Measurements from ENCODE around the gene PACSIN1. TPM values are rescaled to one million over a fixed set of nuclear protein-coding genes. Genes with fewer than 3 reads are reported as not detected.
A peak's percentile ranks its signal among the peaks of the same experiment; 100 is the strongest.
"Not testable (repeated sequence)": the region's sequence is repeated elsewhere in the genome, so short reads cannot be mapped to it uniquely, and the experiment has no call there.

Gene PACSIN1
- total RNA-seq, 5 donors from 2014 or later (not counting 1 experiment from before 2014, with no cell fraction given), result 0.86 to 3.2 (median 2.4) TPM

GRCh38 chr6:34485321-34486060 is 19.6 kb downstream of the PACSIN1 start:
- Mint-ChIP-seq H3K4me1 (peaks cover 29 to 39% (median 30%) of the 10 kb centered on the region in 3 donors), H3K9me3 (no peaks in the 10 kb centered on the region), H3K27ac (peak overlapping the region; percentile 83 to 86), H3K36me3 (no peaks in the 10 kb centered on the region), H3K27me3 (no peaks in the 10 kb centered on the region), H3K4me3 (peak overlapping the region; percentile 13 to 69 (median 40))
- peak overlapping the region; percentile 54 for H3K27ac ChIP-seq (ENCODE audit: low read length)
- no peaks in the 10 kb centered on the region for H3K36me3 ChIP-seq (ENCODE audit: control insufficient read depth in 2 of 2, extremely low read depth in 1 of 2, insufficient read depth in 1 of 2, low read length in 1 of 2)
- no peaks in the 10 kb centered on the region for H3K9me3 ChIP-seq
- ChIA-PET CTCF (no interaction called here), POLR2A (no interaction called here)
- no peak for ATAC-seq (replicated peaks in 1 of 4)
- H3K4me3 ChIP-seq (ENCODE audit: control insufficient read depth in 1 of 2, extremely low read depth in 1 of 2, low read length in 1 of 2), result peak overlapping the region in 1 of 2 donors; percentile 23
- peaks cover 0 to 3% of the 10 kb centered on the region in 2 experiments for H3K27me3 ChIP-seq (replicated peaks in 1 of 2; ENCODE audit: control insufficient read depth in 2 of 2, extremely low read depth in 1 of 2, insufficient read depth in 2 of 2, low read length in 1 of 2)
- no peak for DNase-seq
- 86% methylated on average over 14 of the region's 14 CpGs for WGBS (ENCODE audit: insufficient coverage)
- H3K4me1 ChIP-seq (ENCODE audit: control insufficient read depth in 1 of 2, extremely low read depth in 1 of 2, insufficient read depth in 2 of 2, low read length in 2 of 2), result peaks cover 21 to 31% of the 10 kb centered on the region in 2 experiments

GRCh38 chr6:34486106-34486740 is 20.3 kb downstream of the PACSIN1 start:
- H3K9me3 Mint-ChIP-seq, result no peaks in the 10 kb centered on the region
- ATAC-seq (replicated peaks in 1 of 4), result peak; percentile 37 to 62 (median 56)
- H3K27me3 Mint-ChIP-seq, result no peaks in the 10 kb centered on the region
- peak overlapping the region; percentile 47 to 69 (median 47) for H3K4me3 Mint-ChIP-seq
- peaks cover 29 to 39% (median 30%) of the 10 kb centered on the region in 3 donors for H3K4me1 Mint-ChIP-seq
- H3K27ac Mint-ChIP-seq, result peak overlapping the region; percentile 83 to 86
- DNase-seq, result peak in 20 of 35 experiments; percentile 4 to 44 (median 16)
- no peaks in the 10 kb centered on the region for H3K36me3 ChIP-seq (ENCODE audit: control insufficient read depth in 2 of 2, extremely low read depth in 1 of 2, insufficient read depth in 1 of 2, low read length in 1 of 2)
- no peaks in the 10 kb centered on the region for H3K36me3 Mint-ChIP-seq
- ChIA-PET CTCF (no interaction called here), POLR2A (no interaction called here)
- WGBS (ENCODE audit: insufficient coverage), result 53% methylated on average over 7 of the region's 8 CpGs
- peaks cover 0 to 3% of the 10 kb centered on the region in 2 experiments for H3K27me3 ChIP-seq (replicated peaks in 1 of 2; ENCODE audit: control insufficient read depth in 2 of 2, extremely low read depth in 1 of 2, insufficient read depth in 2 of 2, low read length in 1 of 2)
- H3K4me1 ChIP-seq (ENCODE audit: control insufficient read depth in 1 of 2, extremely low read depth in 1 of 2, insufficient read depth in 2 of 2, low read length in 2 of 2), result peaks cover 21 to 31% of the 10 kb centered on the region in 2 experiments
- no peak overlapping the region for H3K4me3 ChIP-seq (ENCODE audit: control insufficient read depth in 1 of 2, extremely low read depth in 1 of 2, low read length in 1 of 2)
- no peaks in the 10 kb centered on the region for H3K9me3 ChIP-seq
- H3K27ac ChIP-seq (ENCODE audit: low read length), result peak overlapping the region; percentile 54

- POLR2A ChIA-PET; H3K27me3 Mint-ChIP-seq; H3K4me3 ChIP-seq (ENCODE audit: control insufficient read depth in 1 of 2, extremely low read depth in 1 of 2, low read length in 1 of 2); DNase-seq; H3K9me3 Mint-ChIP-seq; H3K36me3 Mint-ChIP-seq; H3K27me3 ChIP-seq (replicated peaks in 1 of 2; ENCODE audit: control insufficient read depth in 2 of 2, extremely low read depth in 1 of 2, insufficient read depth in 2 of 2, low read length in 1 of 2); CTCF ChIA-PET; H3K9me3 ChIP-seq; H3K27ac ChIP-seq (ENCODE audit: low read length); H3K36me3 ChIP-seq (ENCODE audit: control insufficient read depth in 2 of 2, extremely low read depth in 1 of 2, insufficient read depth in 1 of 2, low read length in 1 of 2); ATAC-seq (replicated peaks in 1 of 4): not testable (repeated sequence)
- 70% methylated on average over 4 of the region's 8 CpGs for WGBS (ENCODE audit: insufficient coverage)
- Mint-ChIP-seq H3K4me3 (peak overlapping the region in 1 of 3 donors; percentile 69), H3K4me1 (peaks cover 29 to 39% (median 30%) of the 10 kb centered on the region in 3 donors), H3K27ac (peak overlapping the region; percentile 44 to 65)
- H3K4me1 ChIP-seq (ENCODE audit: control insufficient read depth in 1 of 2, extremely low read depth in 1 of 2, insufficient read depth in 2 of 2, low read length in 2 of 2), result peaks cover 21 to 31% of the 10 kb centered on the region in 2 experiments
Observed at GRCh38 chr6:34486886-34487285, 21.0 kb downstream of the PACSIN1 start.

GRCh38 chr6:34487536-34487935 is 21.7 kb downstream of the PACSIN1 start:
- 85% methylated on average over 4 of the region's 5 CpGs for WGBS (ENCODE audit: insufficient coverage)
- Histone ChIP-seq H3K4me3 (ENCODE audit: control insufficient read depth in 1 of 2, extremely low read depth in 1 of 2, low read length in 1 of 2) (no peak overlapping the region), H3K36me3 (ENCODE audit: control insufficient read depth in 2 of 2, extremely low read depth in 1 of 2, insufficient read depth in 1 of 2, low read length in 1 of 2) (no peaks in the 10 kb centered on the region), H3K9me3 (no peaks in the 10 kb centered on the region), H3K27ac (ENCODE audit: low read length) (no peak overlapping the region), H3K4me1 (ENCODE audit: control insufficient read depth in 1 of 2, extremely low read depth in 1 of 2, insufficient read depth in 2 of 2, low read length in 2 of 2) (peaks cover 21 to 31% of the 10 kb centered on the region in 2 experiments), H3K27me3 (replicated peaks in 1 of 2; ENCODE audit: control insufficient read depth in 2 of 2, extremely low read depth in 1 of 2, insufficient read depth in 2 of 2, low read length in 1 of 2) (peaks cover 0 to 3% of the 10 kb centered on the region in 2 experiments)
- H3K27ac Mint-ChIP-seq, result peak overlapping the region; percentile 44 to 65
- H3K27me3 Mint-ChIP-seq, result no peaks in the 10 kb centered on the region
- no peaks in the 10 kb centered on the region for H3K9me3 Mint-ChIP-seq
- ChIA-PET CTCF (no interaction called here), POLR2A (no interaction called here)
- H3K4me3 Mint-ChIP-seq, result no peak overlapping the region
- peaks cover 29 to 39% (median 30%) of the 10 kb centered on the region in 3 donors for H3K4me1 Mint-ChIP-seq
- no peak for ATAC-seq (replicated peaks in 1 of 4)
- no peak for DNase-seq
- no peaks in the 10 kb centered on the region for H3K36me3 Mint-ChIP-seq

- no peaks in the 10 kb centered on the region for H3K9me3 ChIP-seq
- Mint-ChIP-seq H3K9me3 (no peaks in the 10 kb centered on the region), H3K27ac (no peak overlapping the region), H3K4me1 (peaks cover 23 to 35% (median 26%) of the 10 kb centered on the region in 3 donors), H3K27me3 (no peaks in the 10 kb centered on the region), H3K4me3 (no peak overlapping the region), H3K36me3 (no peaks in the 10 kb centered on the region)
- ATAC-seq (replicated peaks in 1 of 4), result no peak
- CTCF ChIA-PET, result no interaction called here
- no peak overlapping the region for H3K4me3 ChIP-seq (ENCODE audit: control insufficient read depth in 1 of 2, extremely low read depth in 1 of 2, low read length in 1 of 2)
- no peak for DNase-seq
- H3K27ac ChIP-seq (ENCODE audit: low read length), result no peak overlapping the region
- H3K27me3 ChIP-seq (replicated peaks in 1 of 2; ENCODE audit: control insufficient read depth in 2 of 2, extremely low read depth in 1 of 2, insufficient read depth in 2 of 2, low read length in 1 of 2), result no peaks in the 10 kb centered on the region
- no peaks in the 10 kb centered on the region for H3K36me3 ChIP-seq (ENCODE audit: control insufficient read depth in 2 of 2, extremely low read depth in 1 of 2, insufficient read depth in 1 of 2, low read length in 1 of 2)
- peaks cover 19 to 31% of the 10 kb centered on the region in 2 experiments for H3K4me1 ChIP-seq (ENCODE audit: control insufficient read depth in 1 of 2, extremely low read depth in 1 of 2, insufficient read depth in 2 of 2, low read length in 2 of 2)
- 97% methylated on average over 5 of the region's 9 CpGs for WGBS (ENCODE audit: insufficient coverage)
- POLR2A ChIA-PET, result no interaction called here
Observed at GRCh38 chr6:34489207-34489805, 23.4 kb downstream of the PACSIN1 start.

- Mint-ChIP-seq H3K4me3 (no peak overlapping the region), H3K27me3 (no peaks in the 10 kb centered on the region), H3K4me1 (peaks cover 11 to 23% (median 15%) of the 10 kb centered on the region in 3 donors), H3K9me3 (no peaks in the 10 kb centered on the region), H3K36me3 (no peaks in the 10 kb centered on the region), H3K27ac (no peak overlapping the region)
- POLR2A ChIA-PET, result no interaction called here
- no peaks in the 10 kb centered on the region for H3K36me3 ChIP-seq (ENCODE audit: control insufficient read depth in 2 of 2, extremely low read depth in 1 of 2, insufficient read depth in 1 of 2, low read length in 1 of 2)
- ATAC-seq (replicated peaks in 1 of 4) (no peak), DNase-seq (no peak)
- no peak overlapping the region for H3K4me3 ChIP-seq (ENCODE audit: control insufficient read depth in 1 of 2, extremely low read depth in 1 of 2, low read length in 1 of 2)
- H3K4me1 ChIP-seq (ENCODE audit: control insufficient read depth in 1 of 2, extremely low read depth in 1 of 2, insufficient read depth in 2 of 2, low read length in 2 of 2), result peaks cover 9 to 21% of the 10 kb centered on the region in 2 experiments
- no peak overlapping the region for H3K27ac ChIP-seq (ENCODE audit: low read length)
- no peaks in the 10 kb centered on the region for H3K27me3 ChIP-seq (replicated peaks in 1 of 2; ENCODE audit: control insufficient read depth in 2 of 2, extremely low read depth in 1 of 2, insufficient read depth in 2 of 2, low read length in 1 of 2)
- CTCF ChIA-PET, result no interaction called here
- no peaks in the 10 kb centered on the region for H3K9me3 ChIP-seq
- 85% methylated on average over 18 of the region's 20 CpGs for WGBS (ENCODE audit: insufficient coverage)
Observed at GRCh38 chr6:34490390-34491090, 24.7 kb downstream of the PACSIN1 start.
